IMR-90 (cell line): ENCODE measurements around the gene CTAGE8. TPM values are rescaled to one million over a fixed set of nuclear protein-coding genes. Genes with fewer than 3 reads are reported as not detected.
"Not testable (repeated sequence)": the region's sequence is repeated elsewhere in the genome, so short reads cannot be mapped to it uniquely, and the experiment has no call there.

Experiments
- ATAC-seq: fragments of 200-7000 bp; cut with Tn5 transposase; 2 replicates; pipeline ENCODE4 v1.9.1; 2020; ENCODE audit warnings: low read depth, mild to moderate bottlenecking, moderate library complexity
- BruUV-seq: library from RNA; stranded (reverse); fragments of 400-500 nt; replicated peaks from 2 replicates; lab custom pipeline; 2021; lab: Mats Ljungman, UMichigan
- CTCF ChIA-PET: fragments of 300-600 bp; formaldehyde crosslinking; extraction: SDS; loops from one replicate; lab custom pipeline; 2021; ENCODE audit warnings: antibody characterized with exemption; lab: Yijun Ruan, JAX
- POLR2A ChIA-PET: fragments of 300-600 bp; sonication (Branson Sonifier 250); formaldehyde crosslinking; loops from one replicate; lab custom pipeline; 2022; ENCODE audit warnings: antibody characterized with exemption; ENCODE audit not compliant: unreplicated experiment; lab: Charles Lee
- DNase-seq: peaks from one replicate; pipeline ENCODE4 v3.0.0; 2013
- H2AFZ ChIP-seq: replicated peaks from 2 replicates; pipeline ENCODE3; 2013; ENCODE audit warnings: low read length, mild to moderate bottlenecking; ENCODE audit not compliant: poor library complexity
- H2AK5ac ChIP-seq: 2 replicates; pipeline ENCODE4 v1.6.1; 2013; ENCODE audit warnings: low read depth, low read length, inconsistent platforms
- H2AK9ac ChIP-seq: replicated peaks from 2 replicates; pipeline ENCODE3; 2013; ENCODE audit warnings: mild to moderate bottlenecking, low read depth, low read length, moderate library complexity; ENCODE audit not compliant: poor library complexity
- H2BK120ac ChIP-seq: 2 replicates; pipeline ENCODE4 v1.6.1; 2013; ENCODE audit warnings: low read depth, low read length, inconsistent platforms
- H2BK15ac ChIP-seq: 3 replicates; pipeline ENCODE4 v1.6.1; 2013; ENCODE audit warnings: low read depth, low read length, inconsistent platforms
- H2BK20ac ChIP-seq: 2 replicates; pipeline ENCODE4 v1.6.1; 2013; ENCODE audit warnings: low read depth, mild to moderate bottlenecking, inconsistent platforms, low read length, moderate library complexity
- H2BK5ac ChIP-seq: 2 replicates; pipeline ENCODE4 v1.6.1; 2013; ENCODE audit warnings: mild to moderate bottlenecking, low read depth, low read length, inconsistent platforms; ENCODE audit not compliant: poor library complexity, severe bottlenecking
- H3K14ac ChIP-seq: replicated peaks from 2 replicates; pipeline ENCODE4 v1.6.1; 2013; ENCODE audit warnings: low read depth, low read length, inconsistent platforms
- H3K18ac ChIP-seq: 2 replicates; pipeline ENCODE4 v1.6.1; 2013; ENCODE audit warnings: low read depth, low read length, control low read depth
- H3K23ac ChIP-seq: 2 replicates; pipeline ENCODE4 v1.6.1; 2013; ENCODE audit warnings: low read depth, low read length, inconsistent platforms
- H3K27ac ChIP-seq: 2 replicates; pipeline ENCODE4 v1.5.1; 2013; ENCODE audit warnings: mild to moderate bottlenecking, control low read depth, low read length; ENCODE audit not compliant: insufficient read depth
- H3K27me3 ChIP-seq: 2 replicates; pipeline ENCODE4 v1.6.1; 2013; ENCODE audit warnings: low read length; ENCODE audit not compliant: control insufficient read depth, insufficient read depth
- H3K36me3 ChIP-seq: 2 replicates; pipeline ENCODE4 v1.6.1; 2013; ENCODE audit warnings: low read length, mixed read lengths; ENCODE audit not compliant: control insufficient read depth, insufficient read depth
- H3K4ac ChIP-seq: 2 replicates; pipeline ENCODE4 v1.6.1; 2013; ENCODE audit warnings: low read depth, low read length, inconsistent platforms
- H3K4me1 ChIP-seq: 2 replicates; pipeline ENCODE4 v1.6.1; 2013; ENCODE audit warnings: low read length, mixed read lengths; ENCODE audit not compliant: control insufficient read depth, insufficient read depth
- H3K4me2 ChIP-seq: 2 replicates; pipeline ENCODE4 v1.6.1; 2013; ENCODE audit warnings: low read depth, mild to moderate bottlenecking, control low read depth, low read length, moderate library complexity
- H3K4me3 ChIP-seq: 2 replicates; pipeline ENCODE4 v1.5.1; 2013; ENCODE audit warnings: low read depth, mild to moderate bottlenecking, control low read depth, low read length, moderate library complexity; ENCODE audit not compliant: insufficient read depth
- H3K56ac ChIP-seq: 2 replicates; pipeline ENCODE4 v1.6.1; 2013; ENCODE audit warnings: low read length, inconsistent platforms; ENCODE audit not compliant: insufficient read depth; ENCODE audit errors: extremely low read depth
- H3K79me1 ChIP-seq, 2 experiments: 2 replicates each; pipeline ENCODE4 v1.6.1; 2013; ENCODE audit warnings: low read length in 2 of 2, inconsistent platforms in 1 of 2, low read depth in 1 of 2
- H3K9ac ChIP-seq: 2 replicates; pipeline ENCODE4 v1.6.1; 2013; ENCODE audit warnings: low read depth, low read length, control low read depth
- H3K9me1 ChIP-seq: 2 replicates; pipeline ENCODE4 v1.6.1; 2013; ENCODE audit warnings: low read length, inconsistent platforms; ENCODE audit not compliant: insufficient read depth
- H3K9me3 ChIP-seq: 2 replicates; pipeline ENCODE4 v1.6.1; 2013; ENCODE audit warnings: low read length; ENCODE audit not compliant: control insufficient read depth, insufficient read depth
- H4K20me1 ChIP-seq: 2 replicates; pipeline ENCODE4 v1.6.1; 2013; ENCODE audit warnings: low read length, inconsistent platforms; ENCODE audit not compliant: insufficient read depth
- H4K5ac ChIP-seq: 2 replicates; pipeline ENCODE4 v1.6.1; 2013; ENCODE audit warnings: mild to moderate bottlenecking, low read depth, low read length, control low read depth
- H4K8ac ChIP-seq, 2 experiments: 2 replicates each; pipeline ENCODE4 v1.6.1; 2013; ENCODE audit warnings: low read depth in 2 of 2, low read length in 2 of 2, control low read depth in 1 of 2, inconsistent platforms in 1 of 2
- H4K91ac ChIP-seq: 2 replicates; pipeline ENCODE4 v1.6.1; 2013; ENCODE audit warnings: low read depth, low read length, inconsistent platforms; ENCODE audit not compliant: insufficient read depth
- WGBS, 2 experiments: methylation state at CpG; one replicate each; pipeline versions ENCODE4 v1.1.5 to v1.1.7; 2013; ENCODE audit warnings: missing lambda C conversion rate in 2 of 2; ENCODE audit not compliant: insufficient read length in 1 of 2; ENCODE audit errors: extremely low coverage in 2 of 2; 5-methylcytosine and 5-hydroxymethylcytosine counted together
- dilution Hi-C: fragments of 300-500 bp; cut with HindIII; formaldehyde crosslinking; loops from one replicate; pipeline ENCODE4 v1.14.3; 2018; ENCODE audit warnings: low sequenced_read_pairs; ENCODE audit not compliant: unreplicated experiment
- in situ Hi-C: fragments of 300-500 bp; cut with MboI; formaldehyde crosslinking; loops from 3 replicates; pipeline ENCODE4 v1.14.3; 2019; ENCODE audit warnings: low sequenced_read_pairs, inconsistent platforms, mixed read lengths
- intact Hi-C: fragments of 100-400 bp; cut with micrococcal nuclease; formaldehyde crosslinking; loops from 2 replicates; pipeline ENCODE4 v1.10.0; 2022
- polyA plus RNA-seq, 3 experiments: library from polyadenylated mRNA; depleted of rRNA; stranded (reverse); fragments of >200 nt; gene quantifications; 2 replicates each; pipeline ENCODE4 v1.2.3, GENCODE V29; 2012; ENCODE audit warnings: low replicate concordance in 1 of 3
- total RNA-seq: library from RNA; depleted of rRNA; stranded (reverse); fragments of >200 nt; gene quantifications from 2 replicates; pipeline ENCODE4 v1.2.3, GENCODE V29; 2012

Gene CTAGE8
- total and polyA plus RNA-seq, 2 of the 4 experiments (the other 2 are of a cell fraction) = not detected

DNA sequence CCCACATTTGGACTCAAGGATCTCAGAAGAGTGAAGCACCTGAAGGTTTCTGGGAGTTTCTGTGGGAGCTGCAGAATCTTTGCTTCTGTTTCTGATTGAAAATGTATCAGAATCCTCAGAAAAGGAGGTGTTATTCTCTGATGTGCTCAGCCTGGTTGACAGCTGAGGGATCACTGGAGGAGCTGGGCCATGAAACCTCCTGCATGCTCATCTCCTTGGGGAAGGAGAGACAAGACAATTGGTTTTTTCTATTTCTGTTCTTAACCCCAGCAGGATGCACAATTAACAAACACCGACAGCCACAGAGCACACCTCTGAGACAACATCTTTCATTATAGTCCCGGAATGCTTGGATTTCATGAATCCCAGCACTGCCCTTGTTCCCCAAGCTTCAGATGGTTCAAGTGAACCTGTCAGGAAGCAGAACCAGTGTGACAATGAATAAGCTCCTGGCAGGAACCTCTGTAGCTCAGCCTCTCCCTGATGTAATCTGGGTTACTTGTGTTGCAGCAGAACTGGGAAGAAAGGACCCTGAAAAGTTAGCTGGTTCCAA lies 30.5 kb downstream of the CTAGE8 start:
- H4K8ac ChIP-seq, H4K91ac ChIP-seq, BruUV-seq, H2BK20ac ChIP-seq, dilution Hi-C loops, H3K14ac ChIP-seq, DNase-seq, H4K5ac ChIP-seq, CTCF ChIA-PET, H3K27me3 ChIP-seq, H3K9ac ChIP-seq, intact Hi-C loops, in situ Hi-C loops, H3K18ac ChIP-seq, H3K27ac ChIP-seq, H3K79me1 ChIP-seq, H3K4me2 ChIP-seq, H3K9me3 ChIP-seq, H2BK15ac ChIP-seq, H3K23ac ChIP-seq, H2AFZ ChIP-seq, H3K56ac ChIP-seq, H3K4ac ChIP-seq, ATAC-seq, H2AK9ac ChIP-seq, POLR2A ChIA-PET, H3K4me3 ChIP-seq, H3K36me3 ChIP-seq, H3K9me1 ChIP-seq, H2BK5ac ChIP-seq, H3K4me1 ChIP-seq, H2BK120ac ChIP-seq, H2AK5ac ChIP-seq, H4K20me1 ChIP-seq: not testable (repeated sequence)
- no CpG with 5 or more reads among the region's 2 CpGs for WGBS, 2 experiments

DNA sequence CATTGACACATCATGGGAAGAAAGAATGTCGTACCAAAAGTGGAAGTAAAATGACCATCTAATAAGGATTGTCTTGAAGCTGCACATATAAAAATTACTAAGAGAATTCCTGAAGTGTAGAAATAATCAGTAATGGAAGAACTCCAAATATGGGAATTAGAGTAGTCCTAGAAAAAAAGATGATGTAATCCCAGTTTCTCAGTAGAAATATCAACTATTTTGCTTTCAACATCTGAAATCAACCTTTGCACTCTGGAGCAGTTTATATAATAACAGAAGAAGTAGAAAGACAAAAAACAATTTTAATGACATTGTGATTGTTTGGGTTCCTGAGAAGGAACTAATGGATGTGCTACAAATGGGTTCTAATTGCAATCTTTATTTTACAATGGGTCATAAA lies 36.0 kb downstream of the CTAGE8 start:
- H3K9me3 ChIP-seq, intact Hi-C loops, DNase-seq, H4K20me1 ChIP-seq, H3K9me1 ChIP-seq, H4K8ac ChIP-seq, H3K4me2 ChIP-seq, H3K36me3 ChIP-seq, H2AFZ ChIP-seq, H2BK15ac ChIP-seq, H3K56ac ChIP-seq, H3K4me1 ChIP-seq, H3K18ac ChIP-seq, H4K5ac ChIP-seq, H3K23ac ChIP-seq, in situ Hi-C loops, dilution Hi-C loops, H3K4ac ChIP-seq, H2BK120ac ChIP-seq, H2BK20ac ChIP-seq, H3K27me3 ChIP-seq, ATAC-seq, H2AK9ac ChIP-seq, H3K9ac ChIP-seq, POLR2A ChIA-PET, H2BK5ac ChIP-seq, H3K14ac ChIP-seq, H3K27ac ChIP-seq, BruUV-seq, H3K79me1 ChIP-seq, H4K91ac ChIP-seq, H3K4me3 ChIP-seq, H2AK5ac ChIP-seq, CTCF ChIA-PET: not testable (repeated sequence)
- WGBS, 2 experiments = no CpG with 5 or more reads among the region's 1 CpG
